MCF 10A (cell line): Measurements from ENCODE around the gene LRP1B. TPM values are rescaled to one million over a fixed set of nuclear protein-coding genes. Genes with fewer than 3 reads are reported as not detected.

Experiments
- BruUV-seq: library from RNA; stranded (reverse); fragments of 400-500 nt; replicated peaks from 2 replicates; lab custom pipeline; 2021; lab: Mats Ljungman, UMichigan
- CTCF ChIA-PET: fragments of 300-600 bp; sonication (Branson Sonifier 250); formaldehyde crosslinking; extraction: SDS; loops from one replicate; lab custom pipeline; 2021; ENCODE audit warnings: antibody characterized with exemption, inconsistent platforms; lab: Yijun Ruan, JAX
- POLR2A ChIA-PET: fragments of 300-600, 350-650 bp; sonication (Branson Sonifier 250); formaldehyde crosslinking; extraction: SDS; loops from one replicate; lab custom pipeline; 2020; ENCODE audit warnings: antibody characterized with exemption, inconsistent platforms; lab: Yijun Ruan, JAX
- DNase-seq: peaks from one replicate; pipeline ENCODE4 v3.0.0-alpha.2; 2018; ENCODE audit not compliant: unreplicated experiment
- H3K27ac Mint-ChIP-seq: one replicate; pipeline ENCODE4 v1.8.0; 2022; ENCODE audit warnings: mild to moderate bottlenecking, low read depth, mixed read lengths; ENCODE audit not compliant: unreplicated experiment
- H3K27me3 Mint-ChIP-seq: one replicate; pipeline ENCODE4 v1.8.0; 2022; ENCODE audit warnings: mixed read lengths; ENCODE audit not compliant: insufficient read depth, unreplicated experiment
- H3K36me3 Mint-ChIP-seq: one replicate; pipeline ENCODE4 v1.8.0; 2022; ENCODE audit warnings: mild to moderate bottlenecking, moderate library complexity, mixed read lengths; ENCODE audit not compliant: insufficient read depth, unreplicated experiment
- H3K4me1 Mint-ChIP-seq: one replicate; pipeline ENCODE4 v1.8.0; 2022; ENCODE audit warnings: mixed read lengths; ENCODE audit not compliant: insufficient read depth, unreplicated experiment
- H3K4me3 Mint-ChIP-seq: one replicate; pipeline ENCODE4 v1.8.0; 2022; ENCODE audit warnings: mild to moderate bottlenecking, moderate library complexity, mixed read lengths; ENCODE audit not compliant: unreplicated experiment
- H3K9me3 Mint-ChIP-seq: one replicate; pipeline ENCODE4 v1.8.0; 2022; ENCODE audit warnings: mixed read lengths; ENCODE audit not compliant: unreplicated experiment
- CTCF ChIP-seq: fragments of 200-600 bp; IDR thresholded peaks from one replicate; pipeline ENCODE4 v1.8.0; 2022; ENCODE audit warnings: antibody characterized with exemption, mild to moderate bottlenecking; ENCODE audit not compliant: unreplicated experiment
- intact Hi-C: fragments of 100-400 bp; cut with micrococcal nuclease; formaldehyde crosslinking; loops from 2 replicates; pipeline ENCODE4 v1.14.1; 2022
- total RNA-seq: library from RNA; stranded (reverse); gene quantifications from 2 replicates; pipeline ENCODE4 v1.2.3, GENCODE V29; 2022

LRP1B gene
- total RNA-seq, 1 experiment from 2014 or later = not detected

GRCh38 chr2:141791521-141791920 is 339.3 kb downstream of the LRP1B start:
- CTCF ChIA-PET = no interaction called here
- peaks cover 28% of the 10 kb centered on the region for H3K27me3 Mint-ChIP-seq
- POLR2A ChIA-PET = no interaction called here
- H3K27ac Mint-ChIP-seq = no peak overlapping the region
- H3K9me3 Mint-ChIP-seq = no peaks in the 10 kb centered on the region
- BruUV-seq = no TSS peak
- no peak for TF ChIP-seq CTCF
- no peaks in the 10 kb centered on the region for H3K36me3 Mint-ChIP-seq
- intact Hi-C loops = no loop called here
- H3K4me1 Mint-ChIP-seq = no peaks in the 10 kb centered on the region
- DNase-seq = no peak
- no peak overlapping the region for H3K4me3 Mint-ChIP-seq

GRCh38 chr2:141782574-141782973 is 348.2 kb downstream of the LRP1B start:
- H3K4me3 Mint-ChIP-seq = no peak overlapping the region
- H3K4me1 Mint-ChIP-seq = no peaks in the 10 kb centered on the region
- H3K27me3 Mint-ChIP-seq = peaks cover 76% of the 10 kb centered on the region
- BruUV-seq = no TSS peak
- no peaks in the 10 kb centered on the region for H3K9me3 Mint-ChIP-seq
- H3K36me3 Mint-ChIP-seq = no peaks in the 10 kb centered on the region
- no peak overlapping the region for H3K27ac Mint-ChIP-seq
- CTCF ChIA-PET = no interaction called here
- no peak for TF ChIP-seq CTCF
- POLR2A ChIA-PET = no interaction called here
- no peak for DNase-seq
- intact Hi-C loops = no loop called here

GRCh38 chr2:141778315-141778835 is 352.4 kb downstream of the LRP1B start:
- Mint-ChIP-seq H3K36me3 (no peaks in the 10 kb centered on the region), H3K9me3 (no peaks in the 10 kb centered on the region), H3K4me3 (no peak overlapping the region), H3K27me3 (peaks cover 61% of the 10 kb centered on the region), H3K4me1 (no peaks in the 10 kb centered on the region), H3K27ac (no peak overlapping the region)
- intact Hi-C loops = no loop called here
- POLR2A ChIA-PET = no interaction called here
- no TSS peak for BruUV-seq
- no peak for TF ChIP-seq CTCF
- CTCF ChIA-PET = no interaction called here
- no peak for DNase-seq

GRCh38 chr2:141770530-141770929 is 360.3 kb downstream of the LRP1B start:
- TF ChIP-seq CTCF = no peak
- Mint-ChIP-seq H3K4me1 (no peaks in the 10 kb centered on the region), H3K27ac (no peak overlapping the region), H3K36me3 (no peaks in the 10 kb centered on the region), H3K9me3 (no peaks in the 10 kb centered on the region), H3K27me3 (peaks cover 64% of the 10 kb centered on the region), H3K4me3 (no peak overlapping the region)
- ChIA-PET CTCF (interaction anchor here (0.6 to 0.7 kb wide), 2 partner anchors 13 to 357 kb away, joined by 3 read pairs; no protein-coding TSS in a partner anchor), POLR2A (no interaction called here)
- DNase-seq = no peak
- BruUV-seq = no TSS peak
- intact Hi-C loops = no loop called here
